Activated naive CD8-positive, alpha-beta T cell treated with anti-CD3 and anti-CD28 coated beads, Interleukin-2, amount 50 U/mL, for 24 hours (primary cell): Measurements from ENCODE around the gene GPN3.
"Not testable (repeated sequence)": the region's sequence is repeated elsewhere in the genome, so short reads cannot be mapped to it uniquely, and the experiment has no call there.

Experiments
- ATAC-seq: fragments of 150-1000 bp; cut with Tn5 transposase; one replicate; pipeline ENCODE4 v1.10.0; 2021
- DNase-seq: peaks from one replicate; pipeline ENCODE4 v3.0.0; 2021
- H3K27ac Mint-ChIP-seq: one replicate; pipeline ENCODE4 v1.8.0; 2021; ENCODE audit warnings: mild to moderate bottlenecking, mixed read lengths
- H3K27me3 Mint-ChIP-seq: one replicate; pipeline ENCODE4 v1.8.0; 2021; ENCODE audit warnings: mixed read lengths
- H3K36me3 Mint-ChIP-seq: one replicate; pipeline ENCODE4 v1.8.0; 2021; ENCODE audit warnings: low read depth, mixed read lengths
- H3K4me1 Mint-ChIP-seq: one replicate; pipeline ENCODE4 v1.8.0; 2021; ENCODE audit warnings: mixed read lengths
- H3K4me3 Mint-ChIP-seq: one replicate; pipeline ENCODE4 v1.8.0; 2021; ENCODE audit warnings: mild to moderate bottlenecking, moderate library complexity, mixed read lengths
- H3K9me3 Mint-ChIP-seq: one replicate; pipeline ENCODE4 v1.8.0; 2021; ENCODE audit warnings: mixed read lengths

Gene GPN3

DNA sequence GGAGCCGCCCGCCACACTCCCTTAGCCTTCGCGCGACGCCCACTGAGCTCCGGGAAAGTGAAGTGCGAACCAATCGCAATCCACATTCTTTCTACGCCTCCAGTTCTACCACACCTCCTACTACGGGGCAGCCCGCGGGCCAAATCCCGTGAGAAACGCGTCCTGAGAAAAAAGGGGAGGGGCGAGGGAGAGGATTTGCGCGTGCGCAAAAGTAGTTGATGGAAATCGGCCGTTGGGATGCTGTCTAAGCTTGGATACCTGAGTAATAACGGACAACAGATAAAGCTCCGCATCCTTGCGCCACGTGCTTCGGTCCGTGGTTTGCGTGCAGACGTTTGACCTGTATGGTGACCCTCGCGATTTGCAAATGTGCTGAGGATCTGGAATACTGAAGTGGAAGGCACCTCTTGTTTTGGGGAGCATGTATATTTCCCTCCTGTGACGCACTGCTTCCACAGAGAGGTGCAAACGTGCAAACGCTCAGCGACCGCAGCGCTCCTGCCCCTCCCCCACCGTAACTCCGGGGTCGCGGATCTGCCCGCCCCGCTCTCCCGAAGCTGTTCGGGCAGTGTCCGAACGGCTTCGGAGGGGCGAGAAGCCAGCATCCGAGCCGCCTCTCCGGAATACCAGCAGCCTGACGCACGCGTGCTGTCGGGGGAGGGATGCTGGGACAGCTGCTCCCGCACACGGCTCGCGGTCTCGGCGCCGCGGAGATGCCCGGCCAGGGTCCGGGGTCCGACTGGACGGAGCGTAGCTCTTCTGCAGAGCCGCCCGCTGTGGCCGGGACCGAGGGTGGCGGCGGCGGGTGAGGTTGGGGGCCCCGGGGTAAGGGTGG lies at the start of gene GPN3, which contains the start of gene FAM216A:
Gene GPN3, minus strand, starts transcription at position 44 of the 835 bp plus-strand sequence. CDS start 54 bp downstream, outside the sequence.
Gene FAM216A, plus strand, starts transcription at position 632 of the 835 bp plus-strand sequence. Its CDS starts 31 bp downstream, at position 663.
- Mint-ChIP-seq H3K4me3 (peak within 1 kb of the TSS; percentile 99), H3K27ac (peak within 1 kb of the TSS; percentile 100), H3K27me3 (peaks cover 5% of the 10 kb centered on the region), H3K36me3 (peaks cover 41% of the 10 kb centered on the region), H3K9me3 (no peaks in the 10 kb centered on the region), H3K4me1 (peaks cover 55% of the 10 kb centered on the region)
- DNase-seq (peak; percentile 93), ATAC-seq (peak; percentile 79)

DNA sequence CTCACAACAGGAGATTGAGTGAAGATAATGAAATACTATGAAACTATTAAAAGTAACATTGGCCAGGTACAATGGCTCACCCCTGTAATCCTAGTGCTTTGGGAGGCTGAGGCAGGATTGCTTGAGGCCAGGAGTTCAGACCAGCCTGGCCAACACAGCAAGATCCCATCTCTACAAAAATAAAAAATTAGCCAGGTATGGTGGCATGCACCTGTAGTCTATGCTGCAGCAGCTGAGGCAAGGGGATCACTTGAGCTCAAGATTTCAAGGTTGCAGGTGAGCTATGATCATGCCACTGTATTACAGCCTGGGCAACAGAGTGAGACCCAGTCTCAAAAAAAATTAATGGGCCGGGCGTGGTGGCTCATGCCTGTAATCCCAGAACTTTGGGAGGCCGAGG lies 48.9 kb upstream of the GPN3 start:
- H3K27me3 Mint-ChIP-seq = peaks cover 2% of the 10 kb centered on the region
- no peak for ATAC-seq
- no peak overlapping the region for H3K27ac Mint-ChIP-seq
- no peak overlapping the region for H3K4me3 Mint-ChIP-seq
- H3K9me3 Mint-ChIP-seq = no peaks in the 10 kb centered on the region
- DNase-seq = no peak
- H3K36me3 Mint-ChIP-seq = no peaks in the 10 kb centered on the region
- peaks cover 1% of the 10 kb centered on the region for H3K4me1 Mint-ChIP-seq

DNA sequence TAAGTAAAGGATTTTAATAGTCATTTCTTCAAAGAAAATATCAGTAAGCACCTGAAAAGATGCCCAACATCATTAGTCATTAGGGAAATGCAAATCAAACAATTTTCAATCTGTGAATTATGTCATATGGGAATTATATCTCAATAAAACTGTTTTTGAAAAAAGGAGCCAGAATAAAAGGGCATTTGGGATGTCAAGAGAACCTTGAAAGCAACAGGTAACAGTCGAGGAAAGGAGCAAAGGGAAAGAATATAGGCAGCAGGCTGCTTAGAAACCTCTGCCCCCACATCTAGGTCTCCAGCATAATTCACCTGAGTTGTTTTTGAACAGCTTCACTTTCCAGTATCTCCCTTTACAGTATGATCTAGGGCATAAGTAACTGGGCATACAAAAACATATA lies 46.3 kb upstream of the GPN3 start:
- H3K27ac Mint-ChIP-seq = no peak overlapping the region
- no peaks in the 10 kb centered on the region for H3K9me3 Mint-ChIP-seq
- no peak overlapping the region for H3K4me3 Mint-ChIP-seq
- H3K4me1 Mint-ChIP-seq = no peaks in the 10 kb centered on the region
- no peaks in the 10 kb centered on the region for H3K36me3 Mint-ChIP-seq
- H3K27me3 Mint-ChIP-seq = peaks cover 2% of the 10 kb centered on the region
- DNase-seq (no peak), ATAC-seq (no peak)

DNA sequence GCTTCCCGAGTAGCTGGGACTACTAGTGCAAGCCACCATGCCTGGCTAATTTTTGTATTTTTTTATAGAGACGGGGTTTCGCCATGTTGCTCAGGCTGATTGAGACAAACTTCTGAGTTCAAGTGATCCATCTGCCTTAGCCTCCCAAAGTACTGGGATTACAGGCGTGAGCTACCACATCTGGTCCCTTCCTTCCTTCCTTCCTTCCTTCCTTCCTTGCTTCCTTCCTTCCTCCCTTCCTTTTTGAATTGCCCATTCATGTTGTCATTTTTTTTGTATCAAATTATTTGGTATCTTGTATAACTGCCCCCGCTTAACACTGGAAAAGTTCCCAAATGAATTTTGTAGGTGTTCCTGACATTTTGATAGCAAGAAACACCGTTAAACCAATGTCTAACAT lies 45.8 kb upstream of the GPN3 start:
- ATAC-seq (no peak), DNase-seq (no peak)
- H3K4me3 Mint-ChIP-seq = no peak overlapping the region
- no peaks in the 10 kb centered on the region for H3K36me3 Mint-ChIP-seq
- no peaks in the 10 kb centered on the region for H3K4me1 Mint-ChIP-seq
- no peak overlapping the region for H3K27ac Mint-ChIP-seq
- H3K27me3 Mint-ChIP-seq = peaks cover 2% of the 10 kb centered on the region
- H3K9me3 Mint-ChIP-seq = no peaks in the 10 kb centered on the region

DNA sequence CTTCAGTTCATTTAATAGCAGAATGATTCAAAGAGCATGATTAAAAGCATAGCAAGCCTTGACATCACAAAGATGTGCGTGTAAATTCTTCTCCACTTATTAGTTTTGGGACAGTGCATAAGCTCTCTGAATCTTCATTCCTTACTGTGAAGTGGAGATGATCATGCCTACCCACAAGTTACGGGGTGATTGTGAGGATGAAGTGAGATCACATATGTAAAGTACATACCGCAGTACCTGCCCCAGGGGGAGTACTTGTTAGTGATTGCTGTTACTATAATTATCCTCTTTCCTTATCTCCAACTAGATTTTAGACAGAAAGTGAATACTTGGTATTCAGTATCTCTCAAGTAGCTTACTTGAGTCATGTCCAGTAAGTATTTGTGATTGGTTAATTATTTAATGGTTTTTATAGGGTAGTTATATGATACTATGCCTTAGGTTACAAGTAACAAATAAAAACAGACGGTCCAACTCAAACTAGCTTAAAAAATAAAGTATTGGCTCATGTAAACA lies 40.1 kb upstream of the GPN3 start:
- no peaks in the 10 kb centered on the region for H3K9me3 Mint-ChIP-seq
- H3K27ac Mint-ChIP-seq = no peak overlapping the region
- no peak for DNase-seq
- H3K27me3 Mint-ChIP-seq = no peaks in the 10 kb centered on the region
- no peak overlapping the region for H3K4me3 Mint-ChIP-seq
- H3K4me1 Mint-ChIP-seq = peaks cover 4% of the 10 kb centered on the region
- no peaks in the 10 kb centered on the region for H3K36me3 Mint-ChIP-seq
- no peak for ATAC-seq

DNA sequence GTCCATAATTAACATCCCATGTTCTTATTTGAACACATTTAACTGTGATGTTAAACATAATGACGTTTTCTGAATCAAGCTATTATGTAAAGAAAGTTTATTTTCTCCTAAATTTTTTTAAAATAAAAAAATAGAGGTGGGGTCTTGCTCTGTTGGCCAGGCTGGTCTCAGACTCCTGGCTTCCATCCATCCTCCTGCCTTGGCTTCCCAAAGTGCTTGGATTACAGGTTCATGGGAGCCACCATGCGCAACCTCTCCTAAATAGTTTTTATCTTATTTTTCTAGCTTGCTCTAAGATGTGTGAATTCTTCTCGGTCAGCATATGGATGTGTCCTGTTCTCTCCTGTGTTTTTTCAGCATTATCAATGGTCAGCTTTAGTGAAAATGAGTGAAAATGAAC lies 37.3 kb upstream of the GPN3 start:
- ATAC-seq (no peak), DNase-seq (no peak)
- H3K36me3 Mint-ChIP-seq = peaks cover 14% of the 10 kb centered on the region
- H3K27ac Mint-ChIP-seq = no peak overlapping the region
- peaks cover 24% of the 10 kb centered on the region for H3K4me1 Mint-ChIP-seq
- H3K9me3 Mint-ChIP-seq = peaks cover 9% of the 10 kb centered on the region
- peaks cover 3% of the 10 kb centered on the region for H3K27me3 Mint-ChIP-seq
- no peak overlapping the region for H3K4me3 Mint-ChIP-seq

DNA sequence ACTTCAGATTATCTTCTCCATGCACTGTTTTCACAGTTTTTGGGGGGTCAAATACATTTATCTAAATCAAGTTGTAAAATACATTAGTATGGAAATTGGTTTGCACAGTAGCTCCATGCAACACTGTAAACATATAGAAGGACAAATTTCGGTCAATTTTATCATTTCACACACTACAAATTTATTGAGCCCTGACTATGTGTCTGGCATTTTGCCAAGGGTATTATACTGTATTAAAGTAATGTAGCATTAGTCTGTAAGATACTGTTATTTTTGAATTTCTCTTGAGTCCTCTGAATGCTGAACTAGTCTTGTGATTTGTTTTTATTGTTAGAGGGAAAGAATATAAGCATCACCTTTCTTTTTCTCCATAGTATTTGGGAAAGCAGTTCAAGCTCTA lies 35.4 kb upstream of the GPN3 start:
- DNase-seq = no peak
- Mint-ChIP-seq H3K36me3 (peaks cover 20% of the 10 kb centered on the region), H3K4me1 (peaks cover 40% of the 10 kb centered on the region), H3K27me3 (peaks cover 3% of the 10 kb centered on the region), H3K4me3 (peak overlapping the region; percentile 26), H3K27ac (no peak overlapping the region), H3K9me3 (peaks cover 9% of the 10 kb centered on the region)
- no peak for ATAC-seq

DNA sequence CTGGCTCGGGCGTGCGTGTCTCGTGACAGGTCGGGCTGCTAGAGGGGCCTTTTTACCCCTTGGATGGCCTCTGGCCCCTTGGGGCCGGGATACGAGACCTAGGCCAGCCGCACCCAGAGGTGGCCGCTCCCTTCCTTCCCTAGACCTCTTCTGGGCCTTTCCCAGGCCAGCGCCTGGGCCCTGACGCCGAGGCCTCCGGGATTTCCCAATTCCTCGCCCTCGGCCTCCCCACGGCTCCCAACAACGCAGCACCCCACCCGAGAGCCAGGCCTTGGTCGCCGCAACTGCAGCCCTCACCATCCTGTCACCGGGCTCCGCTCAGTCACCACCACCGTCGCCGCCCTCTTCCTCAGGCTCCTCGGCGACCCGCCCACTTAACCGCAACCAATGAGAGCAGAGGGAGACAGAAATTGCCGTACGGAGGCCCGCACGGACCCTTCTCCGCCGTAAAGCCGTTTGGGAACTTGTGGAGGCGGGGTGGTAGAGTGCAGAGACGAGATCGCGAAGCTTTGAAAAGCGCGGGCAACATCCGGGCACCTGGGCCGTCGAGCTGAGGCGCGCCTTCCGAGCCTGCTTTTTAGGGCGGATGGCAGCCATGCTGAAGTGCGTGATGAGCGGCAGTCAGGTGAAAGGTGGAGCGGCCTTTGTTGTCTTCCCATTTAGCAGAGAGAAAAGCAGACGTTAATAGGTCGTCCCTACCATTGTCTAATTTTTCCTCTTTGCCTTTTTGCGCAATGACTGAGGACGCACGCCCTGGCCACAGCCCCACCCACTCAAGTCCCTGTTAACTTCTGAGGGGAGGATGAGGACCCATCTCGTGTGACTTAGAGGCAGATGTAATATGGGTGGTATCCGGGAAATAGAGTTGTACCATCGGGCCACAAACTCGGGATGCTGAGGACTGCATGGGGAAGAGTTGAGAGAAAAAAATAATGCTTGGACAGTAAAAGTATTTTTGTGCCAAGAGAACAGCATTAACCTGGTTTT lies 34.0 kb upstream of the GPN3 start, which contains the start of the genes RAD9B and VPS29:
Gene RAD9B, plus strand, starts transcription at position 580 of the 987 bp plus-strand sequence. Its CDS starts 7 bp downstream, at position 587.
Gene VPS29, minus strand, starts transcription at position 360 of the 987 bp plus-strand sequence. Its CDS starts 60 bp downstream, at position 300.
- peak within 1 kb of the TSS; percentile 99 for H3K27ac Mint-ChIP-seq
- H3K36me3 Mint-ChIP-seq = peaks cover 20% of the 10 kb centered on the region
- peaks cover 42% of the 10 kb centered on the region for H3K4me1 Mint-ChIP-seq
- peaks cover 3% of the 10 kb centered on the region for H3K27me3 Mint-ChIP-seq
- peak; percentile 97 for ATAC-seq
- H3K9me3 Mint-ChIP-seq = peaks cover 9% of the 10 kb centered on the region
- peak within 1 kb of the TSS; percentile 95 for H3K4me3 Mint-ChIP-seq
- DNase-seq = peak; percentile 98

DNA sequence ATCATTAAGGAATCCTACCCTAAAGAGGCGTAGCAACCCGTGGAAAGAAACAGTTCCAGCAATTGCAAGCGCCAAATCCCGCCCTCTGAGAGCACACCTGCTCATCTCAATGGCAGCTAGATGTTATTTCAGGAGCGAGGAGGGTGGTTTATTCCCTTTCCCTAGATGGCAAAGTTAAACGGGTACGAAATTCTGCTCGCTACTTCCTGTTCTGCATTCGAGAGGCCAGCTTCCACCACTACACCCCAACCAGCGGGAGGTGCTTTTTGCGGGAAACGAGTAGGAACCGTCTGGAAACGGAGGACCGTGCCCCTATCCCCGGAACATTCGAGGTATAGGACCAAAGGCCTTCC lies 33.3 kb upstream of the GPN3 start:
- DNase-seq (no peak), ATAC-seq (no peak)

DNA sequence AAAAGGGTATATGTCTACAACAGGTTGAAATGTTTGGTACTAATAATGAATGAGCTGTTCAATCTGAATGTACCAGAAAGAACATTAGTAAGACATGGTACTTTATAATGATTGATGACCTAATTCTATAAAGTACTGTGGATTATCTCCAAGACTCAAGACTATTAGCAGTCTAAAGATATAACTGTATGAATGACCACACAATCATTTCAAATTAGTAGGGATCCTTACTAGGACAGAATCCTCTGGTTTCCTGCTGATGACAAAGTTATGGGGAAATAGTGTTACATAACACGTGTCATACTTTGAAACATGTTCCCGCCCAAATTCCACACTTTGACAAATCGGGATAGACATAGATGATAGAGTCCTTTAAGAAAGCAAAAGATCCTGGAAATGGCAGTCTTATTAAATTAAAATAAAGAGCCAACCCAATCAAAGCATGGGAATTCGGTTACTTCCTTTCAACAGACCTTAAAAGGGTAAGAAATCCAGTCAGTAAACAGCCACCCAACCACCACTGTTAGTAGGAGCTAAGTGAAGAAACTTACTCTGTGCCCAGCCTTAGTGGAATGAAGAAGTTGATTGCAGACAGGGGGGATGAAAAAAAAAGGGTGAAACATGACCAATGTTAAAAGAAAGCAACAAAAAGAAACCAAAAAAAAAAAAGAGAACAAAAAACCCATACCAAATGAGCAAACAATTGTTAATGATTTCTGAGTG lies 31.1 kb upstream of the GPN3 start:
- Mint-ChIP-seq H3K27me3 (peaks cover 3% of the 10 kb centered on the region), H3K36me3 (peaks cover 35% of the 10 kb centered on the region), H3K9me3 (peaks cover 9% of the 10 kb centered on the region), H3K27ac (peak overlapping the region; percentile 13), H3K4me3 (peak overlapping the region; percentile 13), H3K4me1 (peaks cover 43% of the 10 kb centered on the region)
- no peak for ATAC-seq
- DNase-seq = no peak

More for the DNA sequence above, 33.3 kb upstream of the GPN3 start:
- peak overlapping the region; percentile 95 for H3K4me3 Mint-ChIP-seq
- H3K27ac Mint-ChIP-seq = peak overlapping the region; percentile 99
- H3K27me3 Mint-ChIP-seq = peaks cover 3% of the 10 kb centered on the region
- H3K4me1 Mint-ChIP-seq = peaks cover 43% of the 10 kb centered on the region
- H3K9me3 Mint-ChIP-seq = peaks cover 9% of the 10 kb centered on the region
- H3K36me3 Mint-ChIP-seq = peaks cover 23% of the 10 kb centered on the region

DNA sequence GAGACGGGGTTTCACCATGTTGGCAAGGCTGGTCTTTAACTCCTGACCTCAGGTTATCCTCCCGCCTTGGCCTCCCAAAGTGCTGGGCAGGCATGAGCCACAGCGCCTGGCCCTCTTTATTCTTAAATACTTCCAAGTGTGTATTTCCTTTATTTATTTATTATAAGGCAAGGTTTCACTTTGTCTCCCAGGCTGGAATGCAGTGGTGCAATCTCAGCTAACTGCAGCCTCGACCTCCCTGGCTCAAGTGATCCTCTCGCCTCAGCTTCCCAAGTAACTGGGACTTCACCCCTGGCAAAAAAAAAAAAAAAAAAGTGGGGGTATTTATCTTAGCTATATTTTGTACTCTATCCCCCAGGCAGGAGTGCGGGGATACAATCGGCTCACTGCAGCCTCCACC lies 7.4 kb upstream of the GPN3 start:
- Mint-ChIP-seq H3K4me1 (peaks cover 19% of the 10 kb centered on the region), H3K27ac (no peak overlapping the region), H3K36me3 (peaks cover 22% of the 10 kb centered on the region), H3K27me3 (no peaks in the 10 kb centered on the region), H3K4me3 (no peak overlapping the region), H3K9me3 (no peaks in the 10 kb centered on the region)
- DNase-seq (no peak), ATAC-seq (no peak)

DNA sequence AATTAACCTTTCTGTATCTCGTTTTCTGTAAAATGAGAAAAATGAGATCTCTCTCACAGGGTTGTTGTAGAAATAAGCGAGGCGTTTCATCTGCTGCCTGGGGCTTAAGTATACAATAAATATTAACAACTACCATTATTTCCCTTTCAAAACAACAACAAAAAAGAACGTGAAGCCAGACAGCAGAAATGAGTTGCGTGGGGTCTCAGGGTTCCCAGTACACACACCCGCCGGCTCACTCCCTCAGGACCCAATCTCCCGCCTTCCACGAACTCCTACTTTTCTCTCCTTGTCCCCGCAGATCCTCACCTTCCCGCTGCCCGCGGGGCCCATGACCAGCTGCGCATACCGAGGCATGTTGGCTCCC lies 227 bp downstream of the GPN3 start:
- no peak for DNase-seq
- peaks cover 52% of the 10 kb centered on the region for H3K4me1 Mint-ChIP-seq
- H3K36me3 Mint-ChIP-seq = peaks cover 41% of the 10 kb centered on the region
- ATAC-seq = no peak
- peak overlapping the region; percentile 100 for H3K27ac Mint-ChIP-seq
- peak overlapping the region; percentile 99 for H3K4me3 Mint-ChIP-seq
- H3K27me3 Mint-ChIP-seq = peaks cover 5% of the 10 kb centered on the region
- H3K9me3 Mint-ChIP-seq = no peaks in the 10 kb centered on the region

DNA sequence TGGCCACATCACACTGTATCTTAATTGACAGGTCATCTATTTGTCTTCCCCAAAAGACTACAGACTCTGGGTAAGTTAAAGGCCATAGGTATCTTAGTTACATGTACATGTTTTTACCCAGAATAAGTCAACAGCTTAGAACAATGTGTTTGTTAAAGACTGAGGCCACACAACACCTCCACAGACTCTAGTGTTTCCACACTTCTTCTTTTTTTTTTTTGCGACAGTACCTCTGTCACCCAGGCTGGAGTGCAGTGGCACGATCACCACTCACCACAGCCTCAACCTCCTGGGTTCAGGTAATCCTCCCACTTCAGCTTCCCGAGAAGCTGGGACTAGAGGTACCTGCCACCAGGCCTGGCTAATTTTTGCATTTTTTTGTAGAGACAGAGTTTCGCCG lies 1.3 kb downstream of the GPN3 start:
- H3K36me3 Mint-ChIP-seq = peaks cover 45% of the 10 kb centered on the region
- H3K27me3 Mint-ChIP-seq = peaks cover 5% of the 10 kb centered on the region
- DNase-seq (no peak), ATAC-seq (no peak)
- peak overlapping the region; percentile 99 for H3K4me3 Mint-ChIP-seq
- no peaks in the 10 kb centered on the region for H3K9me3 Mint-ChIP-seq
- no peak overlapping the region for H3K27ac Mint-ChIP-seq
- H3K4me1 Mint-ChIP-seq = peaks cover 52% of the 10 kb centered on the region

DNA sequence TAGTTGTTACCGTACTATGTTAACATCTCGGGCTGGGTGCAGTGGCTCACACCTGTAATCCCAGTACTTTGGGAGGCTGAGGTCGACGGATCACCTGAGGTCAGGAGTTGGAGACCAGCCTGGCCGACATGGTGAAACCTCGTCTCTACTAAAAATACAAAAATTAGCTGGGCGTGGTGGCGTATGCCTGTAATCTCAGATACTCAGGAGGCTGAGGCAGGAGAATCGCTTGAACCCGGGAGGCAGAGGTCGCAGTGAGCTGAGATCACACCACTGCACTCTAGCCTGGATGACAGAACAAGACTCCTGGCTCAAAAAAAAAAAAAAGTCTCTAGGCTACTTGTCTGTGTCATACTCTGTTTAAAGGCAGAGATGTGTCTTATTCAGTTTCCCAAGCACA lies 2.3 kb downstream of the GPN3 start:
- not testable (repeated sequence) for H3K9me3 Mint-ChIP-seq, DNase-seq, ATAC-seq, H3K27me3 Mint-ChIP-seq, H3K27ac Mint-ChIP-seq, H3K4me3 Mint-ChIP-seq
- Mint-ChIP-seq H3K4me1 (peaks cover 45% of the 10 kb centered on the region), H3K36me3 (peaks cover 44% of the 10 kb centered on the region)
